Right hindlimb (tissue), 1 donor: ENCODE data around the gene MRPL43.
"Not testable (repeated sequence)": the region's sequence is repeated elsewhere in the genome, so short reads cannot be mapped to it uniquely, and the experiment has no call there.

Experiments used
- DNase-seq: peaks from one replicate; pipeline ENCODE4 v3.0.0-alpha.2; 2018

Gene MRPL43

GRCh38 chr10:100986952-100987684, at the start of gene MRPL43, which contains the start of gene TWNK:
MRPL43 (minus strand) TSS chr10:100987497; CDS start chr10:100987443, 54 bp downstream.
TWNK (plus strand) TSS chr10:100987543; CDS start chr10:100988211, 668 bp downstream.
- peak; percentile 88 for DNase-seq

- DNase-seq = no peak
Measured at GRCh38 chr10:101036726-101037125, 49.4 kb upstream of the MRPL43 start.

- DNase-seq = no peak
Measured at GRCh38 chr10:101035916-101036702, 48.8 kb upstream of the MRPL43 start.

GRCh38 chr10:101035314-101035713, 48.0 kb upstream of the MRPL43 start:
- no peak for DNase-seq

- not testable (repeated sequence) for DNase-seq
Measured at GRCh38 chr10:101034404-101034803, 47.1 kb upstream of the MRPL43 start.

- DNase-seq = no peak
Measured at GRCh38 chr10:101033276-101033675, 46.0 kb upstream of the MRPL43 start.

- peak; percentile 86 for DNase-seq
Measured at GRCh38 chr10:101032637-101033224, 45.4 kb upstream of the MRPL43 start.

- DNase-seq = peak; percentile 88
Measured at GRCh38 chr10:101031796-101032636, 44.7 kb upstream of the MRPL43 start.

- peak; percentile 95 for DNase-seq
Measured at GRCh38 chr10:101031128-101031795, 44.0 kb upstream of the MRPL43 start, which contains the start of the genes PDZD7 and SFXN3. PDZD7 (minus strand) TSS chr10:101031129; CDS start chr10:101030219, 910 bp downstream. SFXN3 (plus strand) TSS chr10:101031234; CDS start chr10:101034695, 3,461 bp downstream.

GRCh38 chr10:101030496-101031127, 43.3 kb upstream of the MRPL43 start:
- no peak for DNase-seq

GRCh38 chr10:101029520-101030295, 42.4 kb upstream of the MRPL43 start:
- DNase-seq = no peak

GRCh38 chr10:101028446-101029337, 41.4 kb upstream of the MRPL43 start:
- DNase-seq = no peak

- no peak for DNase-seq
Measured at GRCh38 chr10:101027106-101027720, 39.9 kb upstream of the MRPL43 start.

- DNase-seq = no peak
Measured at GRCh38 chr10:101022967-101023705, 35.8 kb upstream of the MRPL43 start.

- no peak for DNase-seq
Measured at GRCh38 chr10:101021692-101022251, 34.5 kb upstream of the MRPL43 start.

GRCh38 chr10:101021239-101021638, 33.9 kb upstream of the MRPL43 start:
- no peak for DNase-seq

- DNase-seq = no peak
Measured at GRCh38 chr10:101020427-101021075, 33.3 kb upstream of the MRPL43 start.

GRCh38 chr10:101019440-101019703, 32.1 kb upstream of the MRPL43 start:
- no peak for DNase-seq
